ENCODE data around the gene APLN. TPM values are rescaled to one million over a fixed set of nuclear protein-coding genes. Genes with fewer than 3 reads are reported as not detected.

APLN gene
- total RNA-seq, 1 donor from 2014 or later, result 0.60 TPM

- DNase-seq (ENCODE audit: low read depth), result no peak
Measured at GRCh38 chrX:129641469-129641868, 13.3 kb downstream of the APLN start.

- no peak for DNase-seq (ENCODE audit: low read depth)
Measured at GRCh38 chrX:129640737-129641136, 14.0 kb downstream of the APLN start.

GRCh38 chrX:129638917-129639316 is 15.8 kb downstream of the APLN start:
- DNase-seq (ENCODE audit: low read depth), result no peak

GRCh38 chrX:129637217-129638109 is 17.3 kb downstream of the APLN start:
- peak; percentile 33 for DNase-seq (ENCODE audit: low read depth)

GRCh38 chrX:129636175-129636681 is 18.5 kb downstream of the APLN start:
- DNase-seq (ENCODE audit: low read depth), result peak; percentile 48

- no peak for DNase-seq (ENCODE audit: low read depth)
Measured at GRCh38 chrX:129634541-129634940, 20.2 kb downstream of the APLN start.

GRCh38 chrX:129632443-129632842 is 22.3 kb downstream of the APLN start:
- DNase-seq (ENCODE audit: low read depth), result no peak

- DNase-seq (ENCODE audit: low read depth), result no peak
Measured at GRCh38 chrX:129631849-129632248, 22.9 kb downstream of the APLN start.

- DNase-seq (ENCODE audit: low read depth), result no peak
Measured at GRCh38 chrX:129629837-129630236, 24.9 kb downstream of the APLN start.

GRCh38 chrX:129626026-129626425 is 28.7 kb downstream of the APLN start:
- DNase-seq (ENCODE audit: low read depth), result no peak

- DNase-seq (ENCODE audit: low read depth), result no peak
Measured at GRCh38 chrX:129622757-129623301, 31.9 kb downstream of the APLN start.

GRCh38 chrX:129618997-129619396 is 35.8 kb downstream of the APLN start:
- DNase-seq (ENCODE audit: low read depth), result no peak

- no peak for DNase-seq (ENCODE audit: low read depth)
Measured at GRCh38 chrX:129617420-129617819, 37.3 kb downstream of the APLN start.

- no peak for DNase-seq (ENCODE audit: low read depth)
Measured at GRCh38 chrX:129614481-129615255, 40.1 kb downstream of the APLN start.

GRCh38 chrX:129613596-129613995 is 41.2 kb downstream of the APLN start:
- no peak for DNase-seq (ENCODE audit: low read depth)

- no peak for DNase-seq (ENCODE audit: low read depth)
Measured at GRCh38 chrX:129612396-129612795, 42.4 kb downstream of the APLN start.

GRCh38 chrX:129609395-129609794 is 45.4 kb downstream of the APLN start:
- DNase-seq (ENCODE audit: low read depth), result no peak

- no peak for DNase-seq (ENCODE audit: low read depth)
Measured at GRCh38 chrX:129608496-129608895, 46.3 kb downstream of the APLN start.

- peak; percentile 28 for DNase-seq (ENCODE audit: low read depth)
Measured at GRCh38 chrX:129606918-129607317, 47.8 kb downstream of the APLN start.

GRCh38 chrX:129600981-129601424 is 53.8 kb downstream of the APLN start:
- DNase-seq (ENCODE audit: low read depth), result no peak

GRCh38 chrX:129599996-129600395 is 54.8 kb downstream of the APLN start:
- no peak for DNase-seq (ENCODE audit: low read depth)

- no peak for DNase-seq (ENCODE audit: low read depth)
Measured at GRCh38 chrX:129599499-129599898, 55.3 kb downstream of the APLN start.

Measured in renal cortical epithelial cell (primary cell).